ELR (cell line): Measurements from ENCODE around the gene ZNF442.
"Not testable (repeated sequence)": the region's sequence is repeated elsewhere in the genome, so short reads cannot be mapped to it uniquely, and the experiment has no call there.

Source experiments
- DNase-seq: peaks from one replicate; pipeline ENCODE4 v3.0.0-alpha.2; 2015; ENCODE audit warnings: low read depth

The ZNF442 gene

DNA sequence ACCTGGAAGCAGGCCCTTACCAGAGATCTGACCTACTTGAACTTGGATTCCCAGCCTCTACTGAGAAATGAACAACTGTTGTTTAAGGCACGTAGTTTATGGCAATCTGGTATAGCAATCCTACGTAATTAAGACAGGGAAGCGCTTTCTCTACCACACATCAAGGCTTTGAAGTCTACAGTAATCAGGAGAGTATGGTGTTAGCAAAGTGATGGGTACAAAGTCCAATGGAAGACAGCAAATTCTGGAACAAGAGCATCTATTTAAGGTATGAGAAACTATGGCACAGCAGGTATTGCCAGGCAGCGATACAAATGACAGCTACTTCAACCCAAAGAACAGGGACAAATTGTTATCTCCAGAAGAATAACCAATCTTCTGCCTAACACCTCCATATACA is 35.1 kb downstream of the ZNF442 start:
- no peak for DNase-seq

DNA sequence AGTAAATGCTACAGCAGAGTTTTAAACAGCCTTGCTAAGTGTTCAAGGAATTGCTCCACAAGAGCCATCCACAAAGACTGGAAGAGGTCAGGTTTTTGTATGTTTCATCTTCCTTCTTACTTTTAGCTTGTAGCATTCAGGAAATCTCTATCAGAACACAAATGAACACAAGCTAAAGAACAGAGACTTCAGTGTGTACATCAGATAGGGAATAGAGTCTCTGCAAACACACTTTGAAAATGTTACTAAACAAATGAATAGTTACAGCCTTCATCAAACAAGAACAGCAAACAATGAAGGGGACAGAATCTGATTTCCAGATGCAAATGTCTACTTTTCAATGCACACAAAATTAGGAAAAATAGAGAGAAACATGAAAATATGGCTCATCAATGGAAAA is 39.8 kb downstream of the ZNF442 start:
- no peak for DNase-seq

DNA sequence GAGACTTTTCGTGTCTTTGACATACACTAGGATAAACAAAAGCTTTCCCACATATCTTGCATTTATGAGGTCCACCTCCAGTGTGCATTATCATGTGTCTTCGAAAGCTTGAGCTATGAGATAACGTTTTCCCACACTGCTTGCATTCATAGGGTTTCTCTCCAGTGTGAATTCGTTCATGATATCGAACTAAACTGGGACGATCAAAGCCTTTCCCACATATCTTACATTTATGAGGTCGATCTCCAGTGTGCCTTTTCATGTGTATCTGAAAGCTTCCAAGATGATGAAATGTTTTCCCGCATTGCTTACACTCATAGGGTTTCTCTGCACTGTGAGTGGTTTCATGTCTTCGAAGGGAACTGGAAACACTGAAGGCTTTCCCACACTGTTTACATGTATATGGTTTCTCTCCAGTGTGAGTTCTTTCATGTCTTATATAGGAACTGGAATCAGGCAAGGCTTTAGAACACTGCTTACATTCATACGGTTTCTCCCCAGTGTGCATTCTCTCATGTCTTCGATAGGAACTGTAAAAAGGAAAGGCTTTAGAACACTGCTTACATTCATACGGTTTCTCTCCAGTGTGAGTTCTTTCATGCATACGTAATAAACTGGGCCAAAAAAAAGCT is 46.6 kb downstream of the ZNF442 start:
- no peak for DNase-seq

DNA sequence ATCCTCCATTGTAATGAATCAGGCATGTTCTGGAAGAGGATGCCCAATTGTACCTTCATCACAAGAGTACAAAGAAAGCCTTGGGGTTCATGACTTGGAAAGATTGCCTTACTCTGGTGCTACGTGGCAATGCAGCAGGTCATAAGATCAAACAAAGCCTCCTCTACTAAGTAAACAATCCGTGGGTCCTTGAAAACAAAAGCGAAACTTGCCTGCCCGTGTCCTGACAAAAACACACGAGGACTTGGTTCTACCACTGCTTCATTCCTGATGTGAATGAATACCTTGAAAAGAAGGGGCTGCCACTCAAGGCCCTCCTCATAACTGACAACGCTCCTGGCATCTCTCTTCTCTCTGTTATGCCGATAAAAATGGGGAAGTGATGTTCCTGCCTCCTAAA is 50.9 kb downstream of the ZNF442 start:
- DNase-seq: no peak

DNA sequence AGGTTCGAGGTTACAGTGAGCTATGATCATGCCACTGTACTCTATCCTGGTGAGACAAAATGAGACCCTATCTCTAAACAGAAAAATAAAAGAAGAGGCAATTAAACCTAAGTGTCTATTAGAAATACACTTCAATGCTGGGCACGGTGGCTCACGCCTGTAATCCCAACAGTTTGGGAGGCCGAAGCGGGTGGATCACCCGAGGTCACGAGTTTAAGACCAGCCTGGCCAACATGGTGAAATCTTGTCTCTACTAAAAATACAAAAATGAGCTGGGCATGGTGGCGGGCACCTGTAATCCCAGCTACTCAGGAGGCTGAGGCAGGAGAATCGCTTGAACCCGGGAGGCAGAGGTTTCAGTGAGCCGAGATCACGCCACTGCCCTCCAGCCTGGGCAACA is 56.6 kb downstream of the ZNF442 start:
- DNase-seq: not testable (repeated sequence)
